ENCODE data around the gene CDK5. TPM values are rescaled to one million over a fixed set of nuclear protein-coding genes. Genes with fewer than 3 reads are reported as not detected.

Gene CDK5
- total and polyA plus RNA-seq, 2 donors (not counting 1 experiment from before 2014, with no cell fraction given) = 8.2 to 8.4 TPM

- peak within 1 kb of the TSS; percentile 86 for H2AFZ ChIP-seq (ENCODE audit: insufficient read depth, low read depth, low read length, poor library complexity, severe bottlenecking)
- peak within 1 kb of the TSS in 4 of 5 experiments; percentile 47 to 75 (median 68) for H3K4me3 ChIP-seq (ENCODE audit: control extremely low read depth in 1 of 5, extremely low read depth in 1 of 5, insufficient read depth in 1 of 5, low read depth in 2 of 5, low read length in 4 of 5)
- H3K4me1 Mint-ChIP-seq = peaks cover 48% of the 10 kb centered on the region
- H3K27ac ChIP-seq (ENCODE audit: low read length in 2 of 2) = peak within 1 kb of the TSS in 1 of 2 donors; percentile 33
- peaks cover 23% of the 10 kb centered on the region for H3K27me3 Mint-ChIP-seq
- H3K4me1 ChIP-seq (ENCODE audit: control insufficient read depth in 2 of 2, insufficient read depth in 2 of 2, low read length in 2 of 2) = peaks cover 58 to 59% of the 10 kb centered on the region in 2 donors
- intact Hi-C loops (cut with micrococcal nuclease) = loop anchor here (5.0 to 10.0 kb wide), 3 partner anchors 74 to 849 kb away; no protein-coding TSS in a partner anchor
- H3K9ac ChIP-seq (ENCODE audit: low read length) = peak within 1 kb of the TSS; percentile 83
- peak within 1 kb of the TSS; percentile 100 for H3K4me2 ChIP-seq (replicated peaks; ENCODE audit: low read depth, low read length, poor library complexity, severe bottlenecking)
- peaks cover 0 to 54% (median 17%) of the 10 kb centered on the region in 4 experiments for H3K27me3 ChIP-seq (replicated peaks in 1 of 4; ENCODE audit: control extremely low read depth in 1 of 4, control insufficient read depth in 3 of 4, insufficient read depth in 4 of 4, low read length in 3 of 4)
- no peaks in the 10 kb centered on the region for H3K9me3 Mint-ChIP-seq (ENCODE audit: insufficient read depth)
- peaks cover 17% of the 10 kb centered on the region for H4K20me1 ChIP-seq (ENCODE audit: control insufficient read depth, insufficient read depth, low read length, poor library complexity, severe bottlenecking)
- WGBS (ENCODE audit: insufficient coverage) = under 1% methylated on average over 76 of the region's 84 CpGs
- H3K36me3 ChIP-seq (replicated peaks in 1 of 2; ENCODE audit: control extremely low read depth in 1 of 2, control insufficient read depth in 1 of 2, extremely low read depth in 1 of 2, insufficient read depth in 2 of 2, low read length in 1 of 2) = no peaks in the 10 kb centered on the region
- H3K9me3 ChIP-seq (ENCODE audit: control extremely low read depth in 1 of 3, control insufficient read depth in 2 of 3, insufficient read depth in 1 of 3, low read length in 2 of 3) = peaks cover 0 to 4% (median 0%) of the 10 kb centered on the region in 3 donors
- ATAC-seq (ENCODE audit: low read depth) (peak; percentile 40), DNase-seq (peak; percentile 59)
- POLR2A ChIA-PET = no interaction called here
- peak within 1 kb of the TSS; percentile 91 for H3K4me3 Mint-ChIP-seq
- H3K27ac Mint-ChIP-seq = peak within 1 kb of the TSS; percentile 77
- CTCF ChIA-PET = interaction anchor here (0.6 to 1.3 kb wide), 4 partner anchors 24 to 302 kb away, joined by 3 read pairs; partner anchors contain the start of gene ABCB8
- TF ChIP-seq EZH2 (IDR thresholded peaks at IDR 0.05; ENCODE audit: borderline replicate concordance, insufficient read depth, low read depth, low read length, poor library complexity, severe bottlenecking) = no peak
- no peak for TF ChIP-seq CTCF (IDR thresholded peaks at IDR 0.05)
- H3K79me2 ChIP-seq (ENCODE audit: control insufficient read depth, insufficient read depth, low read length) = peaks cover 23% of the 10 kb centered on the region
These were observed 28.3 kb upstream of the CDK5 start, which contains the start of gene AGAP3 for GRCh38 chr7:151085691-151086620. Gene AGAP3, plus strand, starts transcription at chr7:151086475. Its CDS starts 267 bp downstream, at chr7:151086742.
